Ovary (tissue), 9 donors: ENCODE measurements around the gene WDR7. TPM values are rescaled to one million over a fixed set of nuclear protein-coding genes. Genes with fewer than 3 reads are reported as not detected.

ENCODE experiments used
- DNase-seq, 5 donors: peaks; one replicate each; pipeline ENCODE4 v3.0.0-alpha.2; 2019 to 2020
- H3K27ac ChIP-seq, 2 donors: fragments of 200-600 bp; one replicate each; pipeline versions ENCODE4 v1.5.1 to v1.8.0; 2019 to 2022
- H3K27me3 ChIP-seq: fragments of 200-600 bp; one replicate; pipeline ENCODE4 v1.8.0; 2022
- H3K36me3 ChIP-seq: fragments of 200-600 bp; sonication (generic); one replicate; pipeline ENCODE4 v1.5.1; 2019
- H3K4me1 ChIP-seq: one replicate; pipeline ENCODE4 v1.8.1; 2013; ENCODE audit warnings: mild to moderate bottlenecking, moderate library complexity; ENCODE audit not compliant: insufficient read depth
- H3K4me3 ChIP-seq: fragments of 200-600 bp; sonication (generic); one replicate; pipeline ENCODE4 v1.5.1; 2017
- H3K9me3 ChIP-seq, 2 donors: fragments of 200-600 bp in 1 of 2; sonication (generic) in 1 of 2; one replicate each; pipeline versions ENCODE4 v1.5.1 to v1.8.1; 2013 to 2019; ENCODE audit warnings: mild to moderate bottlenecking in 1 of 2, moderate library complexity in 1 of 2
- CTCF ChIP-seq, 3 donors: fragments of 450-650 bp in 2 of 3; fragments of 200-600 bp in 1 of 3; IDR thresholded peaks; one replicate each; pipeline versions ENCODE4 v1.5.1 to v1.8.0; 2016 to 2022; ENCODE audit warnings: antibody characterized with exemption in 3 of 3, mild to moderate bottlenecking in 1 of 3
- EP300 ChIP-seq: sonication (generic); formaldehyde crosslinking; IDR thresholded peaks from one replicate; pipeline ENCODE4 v1.6.1; 2017; ENCODE audit warnings: antibody characterized with exemption
- POLR2A ChIP-seq: fragments of 450-650 bp; IDR thresholded peaks from one replicate; pipeline ENCODE4 v1.6.1; 2017; ENCODE audit warnings: antibody characterized with exemption, mild to moderate bottlenecking, moderate library complexity
- WGBS, 3 donors: extraction: QIAGEN DNeasy Blood & Tissue Kit in 1 of 3; methylation state at CpG; one replicate each; pipeline versions ENCODE4 v1.1.5 to v1.1.7; 2013 to 2017; 5-methylcytosine and 5-hydroxymethylcytosine counted together
- intact Hi-C, 4 donors: fragments of 100-400 bp; cut with DNase I; formaldehyde crosslinking; loops; one replicate each; pipeline versions ENCODE4 v1.11.0 to v1.15.1; 2022 to 2023
- polyA plus RNA-seq, 2 donors: library from polyadenylated mRNA; stranded (reverse); fragments of 200-250 nt in 1 of 2; fragments of 350-450 nt in 1 of 2; fragmentation: Illumina TruSeq in 1 of 2; extraction: RNeasy Lipid Tissue Mini Kit (QIAGEN cat#74804) in 1 of 2; gene quantifications; one replicate each; pipeline ENCODE4 v1.2.3, GENCODE V29; 2013 to 2014
- total RNA-seq, 7 donors: library from RNA; depleted of rRNA in 2 of 7; stranded (reverse); fragments of >200 nt in 2 of 7; fragmentation: NEBNext Ultra II Directional in 3 of 7; extraction: Animal tissue kit (Norgen Biotek cat#: 25700) in 3 of 7; gene quantifications; one replicate each; pipeline versions ENCODE4 v1.1.0 to v1.2.4, GENCODE V29; 2016 to 2023
- donor health status: DM: no; HTN: no; CAD: no; lungs with moderate emphysema.
- donor health status: DM: no; HTN: no; CAD: no.
- donor health status: Bipolar disorder and iron deficiency.
- donor health status: DM: yes; HTN: yes; CAD: no.
- donor health status: DM: no; HTN: no; CAD: no.
- donor health status: DM: yes; HTN: yes; CAD: no.

Gene WDR7
- total and polyA plus RNA-seq, 9 donors: 4.8 to 29.1 (median 24.7) TPM

- intact Hi-C loops: no loop called here
- no peak overlapping the region for H3K4me3 ChIP-seq
- H3K36me3 ChIP-seq: no peaks in the 10 kb centered on the region
- WGBS, 3 donors: 92 to 94% (median 92%) methylated on average over 5 of the region's 5 CpGs
- no peak for TF ChIP-seq CTCF (IDR thresholded peaks at IDR 0.05)
- TF ChIP-seq POLR2A: no peak
- TF ChIP-seq EP300: no peak
- no peaks in the 10 kb centered on the region for H3K9me3 ChIP-seq
- no peaks in the 10 kb centered on the region for H3K27me3 ChIP-seq
- no peaks in the 10 kb centered on the region for H3K4me1 ChIP-seq
- no peak for DNase-seq
- H3K27ac ChIP-seq: no peak overlapping the region
Measured at GRCh38 chr18:56738184-56738583, 87.0 kb downstream of the WDR7 start.

- 93 to 95% (median 94%) methylated on average over 2 of the region's 2 CpGs for whole genome bisulfite sequencing, 3 donors
- Histone ChIP-seq H3K9me3 (no peaks in the 10 kb centered on the region), H3K36me3 (no peaks in the 10 kb centered on the region), H3K4me1 (no peaks in the 10 kb centered on the region), H3K27ac (no peak overlapping the region), H3K27me3 (no peaks in the 10 kb centered on the region), H3K4me3 (no peak overlapping the region)
- TF ChIP-seq CTCF (IDR thresholded peaks at IDR 0.05) (no peak), POLR2A (no peak), EP300 (no peak)
- no peak for DNase-seq
- intact Hi-C loops: loop anchor here in 1 of 4 donors (10.0 kb wide), 1 partner anchor 825 kb away; no protein-coding TSS in a partner anchor
Measured at GRCh38 chr18:56739731-56740130, 88.6 kb downstream of the WDR7 start.

DNA sequence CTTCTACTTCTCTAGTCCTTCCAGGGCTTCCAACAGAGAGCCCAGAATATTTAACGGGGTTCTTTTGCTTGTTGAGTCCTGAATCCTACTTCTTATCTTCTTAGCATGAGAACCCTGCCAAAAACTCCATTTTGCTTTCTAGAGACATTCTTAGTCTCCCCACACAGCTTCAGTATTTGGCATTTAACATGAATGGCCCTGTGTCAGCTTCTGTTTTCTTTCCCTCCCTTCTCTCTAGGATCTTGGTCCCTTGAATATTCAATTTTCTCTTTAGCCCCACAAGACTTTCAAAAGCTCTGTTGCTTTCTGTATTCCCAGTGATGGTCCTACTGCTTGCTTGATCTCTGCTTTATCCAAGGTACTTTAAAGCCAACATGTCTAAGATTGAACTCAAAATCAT lies 89.5 kb downstream of the WDR7 start:
- H3K9me3 ChIP-seq: no peaks in the 10 kb centered on the region
- TF ChIP-seq EP300: no peak
- TF ChIP-seq POLR2A: no peak
- no peak for TF ChIP-seq CTCF (IDR thresholded peaks at IDR 0.05)
- no peak overlapping the region for H3K4me3 ChIP-seq
- no peaks in the 10 kb centered on the region for H3K27me3 ChIP-seq
- WGBS, 3 donors: 19 to 34% (median 21%) methylated on average over 1 of the region's 1 CpG
- no peak for DNase-seq
- H3K36me3 ChIP-seq: no peaks in the 10 kb centered on the region
- no peak overlapping the region for H3K27ac ChIP-seq
- H3K4me1 ChIP-seq: no peaks in the 10 kb centered on the region
- intact Hi-C loops: loop anchor here in 1 of 4 donors (10.0 kb wide), 1 partner anchor 824 kb away; no protein-coding TSS in a partner anchor

GRCh38 chr18:56741685-56742084 lies 90.5 kb downstream of the WDR7 start:
- Histone ChIP-seq H3K4me3 (no peak overlapping the region), H3K27me3 (no peaks in the 10 kb centered on the region), H3K27ac (no peak overlapping the region), H3K9me3 (no peaks in the 10 kb centered on the region), H3K36me3 (no peaks in the 10 kb centered on the region), H3K4me1 (no peaks in the 10 kb centered on the region)
- intact Hi-C loops: loop anchor here in 1 of 4 donors (10.0 kb wide), 1 partner anchor 823 kb away; no protein-coding TSS in a partner anchor
- DNase-seq: no peak
- TF ChIP-seq POLR2A: no peak
- WGBS, 3 donors: 92 to 100% (median 100%) methylated on average over 1 of the region's 1 CpG

DNA sequence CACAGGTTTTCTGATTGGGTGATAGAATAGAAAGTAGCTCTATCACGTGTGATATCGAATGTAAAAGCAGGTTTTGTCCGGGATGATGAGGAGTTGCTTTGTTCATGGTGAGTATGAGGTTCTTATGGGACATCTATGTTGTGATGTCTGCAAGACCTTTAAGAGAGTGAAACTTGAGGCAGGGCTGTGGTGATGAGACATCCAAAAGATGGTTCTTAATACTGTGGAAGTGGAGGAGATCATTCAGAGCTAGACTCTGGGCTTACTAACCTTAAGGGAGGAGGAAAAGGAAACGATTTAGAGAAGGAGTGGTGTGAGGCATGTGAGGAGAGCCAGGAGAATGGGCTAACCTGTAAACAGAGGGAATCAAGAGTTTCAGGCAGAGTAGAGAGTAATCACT lies 92.0 kb downstream of the WDR7 start:
- Histone ChIP-seq H3K4me1 (no peaks in the 10 kb centered on the region), H3K27ac (no peak overlapping the region), H3K9me3 (no peaks in the 10 kb centered on the region), H3K4me3 (no peak overlapping the region), H3K36me3 (no peaks in the 10 kb centered on the region), H3K27me3 (no peaks in the 10 kb centered on the region)
- no peak for DNase-seq
- intact Hi-C loops: loop anchor here in 1 of 4 donors (10.0 kb wide), 1 partner anchor 822 kb away; no protein-coding TSS in a partner anchor
- TF ChIP-seq CTCF (IDR thresholded peaks at IDR 0.05) (no peak), POLR2A (no peak), EP300 (no peak)
- WGBS, 3 donors: 90 to 93% (median 92%) methylated on average over 4 of the region's 4 CpGs
